Measurements from ENCODE around the gene CFAP97. TPM values are rescaled to one million over a fixed set of nuclear protein-coding genes. Genes with fewer than 3 reads are reported as not detected.
"Not testable (repeated sequence)": the region's sequence is repeated elsewhere in the genome, so short reads cannot be mapped to it uniquely, and the experiment has no call there.

Gene CFAP97
- total and polyA plus RNA-seq, 9 of the 15 experiments (the other 6 are each of a cell fraction or from before 2014, with no cell fraction given): 17.3 to 57.8 (median 44.4) TPM

DNA sequence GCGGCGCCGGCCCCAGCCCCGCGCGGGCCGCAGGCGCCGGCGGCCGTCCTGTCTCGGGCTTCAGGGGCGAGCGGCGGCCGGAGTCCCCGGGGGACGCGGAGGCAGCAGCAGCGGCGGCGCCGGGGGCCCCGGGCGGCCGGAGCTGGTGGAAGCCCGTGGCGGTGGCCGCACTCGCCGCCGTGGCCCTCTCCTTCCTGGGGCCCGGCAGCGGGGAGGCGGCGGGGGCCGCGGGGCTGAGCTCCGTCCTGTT lies 6.0 kb upstream of the CFAP97 start:
- FAIRE-seq; H3K9me1 ChIP-seq (ENCODE audit: control insufficient read depth, insufficient read depth, low read length); CTCF ChIA-PET (ENCODE audit: low intra/inter-chr PET ratio); H3K36me3 ChIP-seq (ENCODE audit: control insufficient read depth, insufficient read depth, low read length); BruUV-seq (replicated peaks); H3K27me3 ChIP-seq (ENCODE audit: control insufficient read depth in 2 of 2, insufficient read depth in 2 of 2, low read length in 2 of 2); H3K9me3 ChIP-seq (replicated peaks; ENCODE audit: control insufficient read depth, insufficient read depth, low read depth, low read length); DNase-seq (ENCODE audit: extremely low read depth in 1 of 4, low spot score in 3 of 4): not testable (repeated sequence)
- ATAC-seq: peak; percentile 10; the same call in 2 of the 3 replicates
- POLR2A ChIA-PET: interaction anchor here (0.7 kb wide), 1 partner anchor 364 kb away, joined by 3 read pairs; no protein-coding TSS in a partner anchor
- H3K27ac ChIP-seq (ENCODE audit: extremely low read depth, low read depth, low read length): peak overlapping the region; percentile 44; the same call in 1 of the 3 replicates
- H3K4me1 ChIP-seq (replicated peaks in 1 of 2; ENCODE audit: control insufficient read depth in 2 of 2, insufficient read depth in 2 of 2, low read length in 2 of 2): peaks cover 34 to 38% of the 10 kb centered on the region in 2 experiments; a peak in 4 of 5 replicates
- H3K4me3 ChIP-seq: peak overlapping the region; percentile 68
- H4K20me1 ChIP-seq (replicated peaks; ENCODE audit: control insufficient read depth, insufficient read depth, low read length): peaks cover 13% of the 10 kb centered on the region
- peak overlapping the region; percentile 18; the same call in 1 of the 2 replicates for H2AFZ ChIP-seq (ENCODE audit: low read depth, low read length)
- peak overlapping the region; percentile 83; the same call in 1 of the 2 replicates for H3K4me2 ChIP-seq (ENCODE audit: insufficient read depth, low read length)
- H3K79me2 ChIP-seq (ENCODE audit: control insufficient read depth, insufficient read depth, low read length): peaks cover 43% of the 10 kb centered on the region
- intact Hi-C loops (cut with micrococcal nuclease) (loop anchor here (5.0 kb wide), 1 partner anchor 38 kb away; no protein-coding TSS in a partner anchor), in situ Hi-C loops (cut with MboI) (loop anchor here (10.0 kb wide), 1 partner anchor 185 kb away; the partner anchor contains the start of genes ANKRD37 and LRP2BP)
- TF ChIP-seq POLR2G (IDR thresholded peaks at IDR 0.05; ENCODE audit: low read depth, low read length) (peak; percentile 63), RBBP5 (IDR thresholded peaks at IDR 0.05; ENCODE audit: borderline replicate concordance, insufficient read depth, low read length, poor library complexity, severe bottlenecking) (peak; percentile 11), HMGN3 (IDR thresholded peaks at IDR 0.05; ENCODE audit: borderline replicate concordance, extremely low read depth, insufficient read length, low read depth, low read length) (peak; percentile 31), PHF8 (IDR thresholded peaks at IDR 0.05; ENCODE audit: borderline replicate concordance, low read length) (peak; percentile 21; the same call in 1 of the 2 replicates), RBFOX2 (IDR thresholded peaks at IDR 0.05; ENCODE audit: low read depth, low read length) (peak; percentile 63; the same call in 1 of the 2 replicates)
- WGBS (ENCODE audit: insufficient coverage, low coverage, missing lambda C conversion rate): 0% methylated on average over 10 of the region's 39 CpGs
- H3K9ac ChIP-seq (ENCODE audit: insufficient read depth in 1 of 2, low read depth in 2 of 2, low read length in 2 of 2): peak overlapping the region; percentile 50 to 91; a peak in 3 of 4 replicates
